Glutamatergic neuron (in vitro differentiated cells): Measurements from ENCODE around the gene NEK8. TPM values are rescaled to one million over a fixed set of nuclear protein-coding genes. Genes with fewer than 3 reads are reported as not detected.

Experiments
- DNase-seq: peaks from one replicate; pipeline ENCODE4 v3.0.0; 2022
- H3K27ac Mint-ChIP-seq: one replicate; pipeline ENCODE4 v1.8.0; 2020; ENCODE audit warnings: mild to moderate bottlenecking, mixed read lengths, inconsistent platforms; ENCODE audit not compliant: unreplicated experiment
- H3K27me3 Mint-ChIP-seq: one replicate; pipeline ENCODE4 v1.8.0; 2020; ENCODE audit warnings: mild to moderate bottlenecking, moderate library complexity, mixed read lengths, inconsistent platforms; ENCODE audit not compliant: unreplicated experiment
- H3K36me3 Mint-ChIP-seq: one replicate; pipeline ENCODE4 v1.8.0; 2020; ENCODE audit warnings: mild to moderate bottlenecking, mixed read lengths, inconsistent platforms; ENCODE audit not compliant: unreplicated experiment
- H3K4me1 Mint-ChIP-seq: one replicate; pipeline ENCODE4 v1.8.0; 2020; ENCODE audit warnings: mild to moderate bottlenecking, low read depth, mixed read lengths, inconsistent platforms; ENCODE audit not compliant: unreplicated experiment
- H3K4me3 Mint-ChIP-seq: one replicate; pipeline ENCODE4 v1.8.0; 2020; ENCODE audit warnings: mild to moderate bottlenecking, mixed read lengths, inconsistent platforms; ENCODE audit not compliant: unreplicated experiment
- H3K9me3 Mint-ChIP-seq: one replicate; pipeline ENCODE4 v1.8.0; 2020; ENCODE audit warnings: mild to moderate bottlenecking, moderate library complexity, mixed read lengths, inconsistent platforms; ENCODE audit not compliant: unreplicated experiment
- CTCF ChIP-seq: fragments of 200-600 bp; sonication (generic); IDR thresholded peaks from one replicate; pipeline ENCODE4 v1.5.0; 2021; ENCODE audit not compliant: partially characterized antibody, unreplicated experiment
- total RNA-seq: library from RNA; stranded (reverse); fragmentation: NEBNext Ultra II Directional; extraction: Animal tissue kit (Norgen Biotek cat#: 25700); gene quantifications from one replicate; pipeline ENCODE4 v1.2.1, GENCODE V29; 2021; ENCODE audit not compliant: unreplicated experiment

Gene NEK8
- total RNA-seq, 1 donor from 2014 or later, result 5.9 TPM

- Mint-ChIP-seq H3K27ac (peak overlapping the region; percentile 12), H3K36me3 (peaks cover 8% of the 10 kb centered on the region), H3K9me3 (peaks cover 12% of the 10 kb centered on the region), H3K4me1 (no peaks in the 10 kb centered on the region), H3K4me3 (no peak overlapping the region), H3K27me3 (peaks cover 3% of the 10 kb centered on the region)
- no peak for DNase-seq
- no peak for TF ChIP-seq CTCF
Measured at GRCh38 chr17:28760601-28761562, 32.3 kb downstream of the NEK8 start.

- no peaks in the 10 kb centered on the region for H3K36me3 Mint-ChIP-seq
- H3K4me3 Mint-ChIP-seq, result no peak overlapping the region
- TF ChIP-seq CTCF, result no peak
- H3K27me3 Mint-ChIP-seq, result no peaks in the 10 kb centered on the region
- H3K4me1 Mint-ChIP-seq, result no peaks in the 10 kb centered on the region
- DNase-seq, result no peak
- H3K27ac Mint-ChIP-seq, result no peak overlapping the region
- H3K9me3 Mint-ChIP-seq, result peaks cover 6% of the 10 kb centered on the region
Measured at GRCh38 chr17:28763137-28763799, 34.7 kb downstream of the NEK8 start.

- H3K27me3 Mint-ChIP-seq, result no peaks in the 10 kb centered on the region
- no peak overlapping the region for H3K27ac Mint-ChIP-seq
- no peaks in the 10 kb centered on the region for H3K36me3 Mint-ChIP-seq
- no peak overlapping the region for H3K4me3 Mint-ChIP-seq
- H3K4me1 Mint-ChIP-seq, result no peaks in the 10 kb centered on the region
- peak; percentile 79 for DNase-seq
- H3K9me3 Mint-ChIP-seq, result peaks cover 6% of the 10 kb centered on the region
- peak; percentile 95 for TF ChIP-seq CTCF
Measured at GRCh38 chr17:28763804-28764266, 35.2 kb downstream of the NEK8 start.

GRCh38 chr17:28765038-28765437 is 36.5 kb downstream of the NEK8 start:
- Mint-ChIP-seq H3K27me3 (peaks cover 2% of the 10 kb centered on the region), H3K9me3 (peaks cover 5% of the 10 kb centered on the region), H3K4me1 (no peaks in the 10 kb centered on the region), H3K36me3 (no peaks in the 10 kb centered on the region), H3K27ac (no peak overlapping the region), H3K4me3 (no peak overlapping the region)
- no peak for TF ChIP-seq CTCF
- no peak for DNase-seq
